ENCODE results near the gene AKAP6. TPM values are rescaled to one million over a fixed set of nuclear protein-coding genes. Genes with fewer than 3 reads are reported as not detected.
"Not testable (repeated sequence)": the region's sequence is repeated elsewhere in the genome, so short reads cannot be mapped to it uniquely, and the experiment has no call there.

The AKAP6 gene
- total RNA-seq, 1 donor from 2014 or later, result 0.51 TPM

- no peaks in the 10 kb centered on the region for H3K36me3 Mint-ChIP-seq (ENCODE audit: low read depth)
These were observed 231.2 kb downstream of the AKAP6 start for GRCh38 chr14:32560209-32560857.

GRCh38 chr14:32561520-32561919 lies 232.4 kb downstream of the AKAP6 start:
- Mint-ChIP-seq H3K4me1 (peaks cover 16% of the 10 kb centered on the region), H3K4me3 (no peak overlapping the region), H3K27me3 (no peaks in the 10 kb centered on the region), H3K27ac (no peak overlapping the region), H3K9me3 (no peaks in the 10 kb centered on the region), H3K36me3 (ENCODE audit: low read depth) (no peaks in the 10 kb centered on the region)
- no peak for DNase-seq
- intact Hi-C loops (cut with micrococcal nuclease), result loop anchor here (2.0 to 5.0 kb wide), 2 partner anchors 309 to 487 kb away; no protein-coding TSS in a partner anchor

More at GRCh38 chr14:32560209-32560857, 231.2 kb downstream of the AKAP6 start:
- peak; percentile 81 for DNase-seq
- Mint-ChIP-seq H3K27me3 (no peaks in the 10 kb centered on the region), H3K4me1 (peaks cover 13% of the 10 kb centered on the region), H3K4me3 (no peak overlapping the region), H3K9me3 (no peaks in the 10 kb centered on the region), H3K27ac (no peak overlapping the region)
- intact Hi-C loops (cut with micrococcal nuclease), result loop anchor here (2.0 to 5.0 kb wide), 2 partner anchors 308 to 486 kb away; no protein-coding TSS in a partner anchor

GRCh38 chr14:32564596-32564995 lies 235.5 kb downstream of the AKAP6 start:
- Mint-ChIP-seq H3K27me3 (peaks cover 12% of the 10 kb centered on the region), H3K4me1 (peaks cover 16% of the 10 kb centered on the region), H3K4me3 (peak overlapping the region; percentile 13), H3K27ac (peak overlapping the region; percentile 32), H3K36me3 (ENCODE audit: low read depth) (no peaks in the 10 kb centered on the region), H3K9me3 (no peaks in the 10 kb centered on the region)
- peak; percentile 56 for DNase-seq
- intact Hi-C loops (cut with micrococcal nuclease), result loop anchor here (5.0 kb wide), 1 partner anchor 312 kb away; no protein-coding TSS in a partner anchor

- no peaks in the 10 kb centered on the region for H3K9me3 Mint-ChIP-seq
- H3K4me3 Mint-ChIP-seq, result no peak overlapping the region
- intact Hi-C loops (cut with micrococcal nuclease), result no loop called here
- no peak overlapping the region for H3K27ac Mint-ChIP-seq
- peaks cover 12% of the 10 kb centered on the region for H3K27me3 Mint-ChIP-seq
- no peaks in the 10 kb centered on the region for H3K36me3 Mint-ChIP-seq (ENCODE audit: low read depth)
- DNase-seq, result no peak
- peaks cover 16% of the 10 kb centered on the region for H3K4me1 Mint-ChIP-seq
These were observed 236.2 kb downstream of the AKAP6 start for GRCh38 chr14:32565256-32565655.

- DNase-seq, result no peak
- H3K36me3 Mint-ChIP-seq (ENCODE audit: low read depth), result no peaks in the 10 kb centered on the region
- intact Hi-C loops (cut with micrococcal nuclease), result no loop called here
- peaks cover 12% of the 10 kb centered on the region for H3K27me3 Mint-ChIP-seq
- no peak overlapping the region for H3K27ac Mint-ChIP-seq
- H3K4me1 Mint-ChIP-seq, result peaks cover 16% of the 10 kb centered on the region
- no peak overlapping the region for H3K4me3 Mint-ChIP-seq
- H3K9me3 Mint-ChIP-seq, result no peaks in the 10 kb centered on the region
These were observed 238.7 kb downstream of the AKAP6 start for GRCh38 chr14:32567543-32568384.

GRCh38 chr14:32571551-32571950 lies 242.5 kb downstream of the AKAP6 start:
- Mint-ChIP-seq H3K36me3 (ENCODE audit: low read depth) (no peaks in the 10 kb centered on the region), H3K4me3 (no peak overlapping the region), H3K4me1 (no peaks in the 10 kb centered on the region), H3K9me3 (no peaks in the 10 kb centered on the region), H3K27me3 (peaks cover 19% of the 10 kb centered on the region), H3K27ac (no peak overlapping the region)
- no peak for DNase-seq
- intact Hi-C loops (cut with micrococcal nuclease), result loop anchor here (10.0 kb wide), 1 partner anchor 863 kb away; no protein-coding TSS in a partner anchor

GRCh38 chr14:32571995-32572866 lies 243.1 kb downstream of the AKAP6 start:
- H3K9me3 Mint-ChIP-seq, result no peaks in the 10 kb centered on the region
- no peak for DNase-seq
- H3K4me3 Mint-ChIP-seq, result no peak overlapping the region
- no peaks in the 10 kb centered on the region for H3K4me1 Mint-ChIP-seq
- H3K27me3 Mint-ChIP-seq, result peaks cover 24% of the 10 kb centered on the region
- no peak overlapping the region for H3K27ac Mint-ChIP-seq
- no peaks in the 10 kb centered on the region for H3K36me3 Mint-ChIP-seq (ENCODE audit: low read depth)
- intact Hi-C loops (cut with micrococcal nuclease), result loop anchor here (10.0 kb wide), 1 partner anchor 863 kb away; no protein-coding TSS in a partner anchor

- H3K9me3 Mint-ChIP-seq, result no peaks in the 10 kb centered on the region
- intact Hi-C loops (cut with micrococcal nuclease), result loop anchor here (10.0 kb wide), 1 partner anchor 862 kb away; no protein-coding TSS in a partner anchor
- no peak for DNase-seq
- no peaks in the 10 kb centered on the region for H3K36me3 Mint-ChIP-seq (ENCODE audit: low read depth)
- H3K4me3 Mint-ChIP-seq, result no peak overlapping the region
- peaks cover 23% of the 10 kb centered on the region for H3K27me3 Mint-ChIP-seq
- no peaks in the 10 kb centered on the region for H3K4me1 Mint-ChIP-seq
- no peak overlapping the region for H3K27ac Mint-ChIP-seq
These were observed 243.7 kb downstream of the AKAP6 start for GRCh38 chr14:32572867-32573150.

GRCh38 chr14:32574269-32574668 lies 245.2 kb downstream of the AKAP6 start:
- DNase-seq, result no peak
- Mint-ChIP-seq H3K4me1 (no peaks in the 10 kb centered on the region), H3K27ac (no peak overlapping the region), H3K9me3 (no peaks in the 10 kb centered on the region), H3K27me3 (peaks cover 23% of the 10 kb centered on the region), H3K4me3 (no peak overlapping the region), H3K36me3 (ENCODE audit: low read depth) (no peaks in the 10 kb centered on the region)
- intact Hi-C loops (cut with micrococcal nuclease), result loop anchor here (10.0 kb wide), 1 partner anchor 861 kb away; no protein-coding TSS in a partner anchor

GRCh38 chr14:32576088-32576795 lies 247.1 kb downstream of the AKAP6 start:
- no peaks in the 10 kb centered on the region for H3K4me1 Mint-ChIP-seq
- peaks cover 21% of the 10 kb centered on the region for H3K27me3 Mint-ChIP-seq

GRCh38 chr14:32576977-32577376 lies 247.9 kb downstream of the AKAP6 start:
- intact Hi-C loops (cut with micrococcal nuclease), result loop anchor here (1.0 to 10.0 kb wide), 4 partner anchors 858 to 1745 kb away; no protein-coding TSS in a partner anchor
- Mint-ChIP-seq H3K9me3 (no peaks in the 10 kb centered on the region), H3K27ac (no peak overlapping the region), H3K27me3 (peaks cover 21% of the 10 kb centered on the region), H3K4me1 (no peaks in the 10 kb centered on the region), H3K4me3 (no peak overlapping the region), H3K36me3 (ENCODE audit: low read depth) (no peaks in the 10 kb centered on the region)
- no peak for DNase-seq

More at GRCh38 chr14:32576088-32576795, 247.1 kb downstream of the AKAP6 start:
- Mint-ChIP-seq H3K27ac (no peak overlapping the region), H3K9me3 (no peaks in the 10 kb centered on the region), H3K4me3 (no peak overlapping the region), H3K36me3 (ENCODE audit: low read depth) (no peaks in the 10 kb centered on the region)
- intact Hi-C loops (cut with micrococcal nuclease), result loop anchor here (1.0 to 10.0 kb wide), 4 partner anchors 859 to 1746 kb away; no protein-coding TSS in a partner anchor
- DNase-seq, result peak; percentile 80

- no peaks in the 10 kb centered on the region for H3K36me3 Mint-ChIP-seq (ENCODE audit: low read depth)
- intact Hi-C loops (cut with micrococcal nuclease), result loop anchor here (5.0 to 10.0 kb wide), 2 partner anchors 857 to 1744 kb away; no protein-coding TSS in a partner anchor
- H3K27ac Mint-ChIP-seq, result no peak overlapping the region
- H3K4me3 Mint-ChIP-seq, result no peak overlapping the region
- peaks cover 19% of the 10 kb centered on the region for H3K27me3 Mint-ChIP-seq
- H3K4me1 Mint-ChIP-seq, result no peaks in the 10 kb centered on the region
- no peaks in the 10 kb centered on the region for H3K9me3 Mint-ChIP-seq
- DNase-seq, result no peak
These were observed 249.1 kb downstream of the AKAP6 start for GRCh38 chr14:32578181-32578580.

GRCh38 chr14:32583427-32583826 lies 254.3 kb downstream of the AKAP6 start:
- H3K4me1 Mint-ChIP-seq; intact Hi-C loops (cut with micrococcal nuclease); H3K9me3 Mint-ChIP-seq; DNase-seq; H3K4me3 Mint-ChIP-seq; H3K36me3 Mint-ChIP-seq (ENCODE audit: low read depth); H3K27me3 Mint-ChIP-seq; H3K27ac Mint-ChIP-seq: not testable (repeated sequence)

Data from activated CD4-positive, alpha-beta T cell treated with anti-CD3 and anti-CD28 coated beads, Interleukin-2, amount 10 ng/mL, durations not matched to agents 24 days and 14 days (primary cell).